ENCODE results near the gene CTSV.
"Not testable (repeated sequence)": the region's sequence is repeated elsewhere in the genome, so short reads cannot be mapped to it uniquely, and the experiment has no call there.

DNA sequence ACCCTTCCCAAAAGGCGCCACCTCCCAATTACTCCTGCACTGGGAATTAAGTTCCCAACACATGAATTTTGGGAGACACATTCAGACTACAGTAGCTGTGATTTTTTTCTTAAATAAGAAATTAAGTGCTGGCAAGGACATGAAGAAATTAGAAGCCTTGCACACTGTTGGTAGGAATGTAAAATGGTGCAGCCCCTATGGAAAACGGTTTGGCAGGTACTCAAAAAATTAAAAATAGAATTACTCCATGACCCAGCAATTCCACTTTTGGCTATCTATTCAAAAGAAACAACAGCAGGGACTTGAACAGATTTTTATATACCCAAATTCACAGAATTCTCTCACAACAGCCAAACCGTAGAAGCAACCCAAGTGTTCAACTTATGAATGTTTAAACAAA, 54.8 kb downstream of the CTSV start:
- TF ChIP-seq, protein P1, sequence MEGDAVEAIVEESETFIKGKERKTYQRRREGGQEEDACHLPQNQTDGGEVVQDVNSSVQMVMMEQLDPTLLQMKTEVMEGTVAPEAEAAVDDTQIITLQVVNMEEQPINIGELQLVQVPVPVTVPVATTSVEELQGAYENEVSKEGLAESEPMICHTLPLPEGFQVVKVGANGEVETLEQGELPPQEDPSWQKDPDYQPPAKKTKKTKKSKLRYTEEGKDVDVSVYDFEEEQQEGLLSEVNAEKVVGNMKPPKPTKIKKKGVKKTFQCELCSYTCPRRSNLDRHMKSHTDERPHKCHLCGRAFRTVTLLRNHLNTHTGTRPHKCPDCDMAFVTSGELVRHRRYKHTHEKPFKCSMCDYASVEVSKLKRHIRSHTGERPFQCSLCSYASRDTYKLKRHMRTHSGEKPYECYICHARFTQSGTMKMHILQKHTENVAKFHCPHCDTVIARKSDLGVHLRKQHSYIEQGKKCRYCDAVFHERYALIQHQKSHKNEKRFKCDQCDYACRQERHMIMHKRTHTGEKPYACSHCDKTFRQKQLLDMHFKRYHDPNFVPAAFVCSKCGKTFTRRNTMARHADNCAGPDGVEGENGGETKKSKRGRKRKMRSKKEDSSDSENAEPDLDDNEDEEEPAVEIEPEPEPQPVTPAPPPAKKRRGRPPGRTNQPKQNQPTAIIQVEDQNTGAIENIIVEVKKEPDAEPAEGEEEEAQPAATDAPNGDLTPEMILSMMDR (IDR thresholded peaks at IDR 0.05): not testable (repeated sequence)
- not testable (repeated sequence) for TF ChIP-seq POLR2AphosphoS5 (IDR thresholded peaks at IDR 0.05; ENCODE audit: low read depth, low read length); JUND (IDR thresholded peaks at IDR 0.05); RCOR1 (IDR thresholded peaks at IDR 0.05; ENCODE audit: low read length); RAD21 (IDR thresholded peaks at IDR 0.05; ENCODE audit: low read length); EP300 (IDR thresholded peaks at IDR 0.05; ENCODE audit: borderline replicate concordance in 1 of 2, low read depth in 1 of 2, low read length in 1 of 2); EZH2phosphoT487 (IDR thresholded peaks at IDR 0.05; ENCODE audit: borderline replicate concordance, low read depth)
- TF ChIP-seq, protein P2, sequence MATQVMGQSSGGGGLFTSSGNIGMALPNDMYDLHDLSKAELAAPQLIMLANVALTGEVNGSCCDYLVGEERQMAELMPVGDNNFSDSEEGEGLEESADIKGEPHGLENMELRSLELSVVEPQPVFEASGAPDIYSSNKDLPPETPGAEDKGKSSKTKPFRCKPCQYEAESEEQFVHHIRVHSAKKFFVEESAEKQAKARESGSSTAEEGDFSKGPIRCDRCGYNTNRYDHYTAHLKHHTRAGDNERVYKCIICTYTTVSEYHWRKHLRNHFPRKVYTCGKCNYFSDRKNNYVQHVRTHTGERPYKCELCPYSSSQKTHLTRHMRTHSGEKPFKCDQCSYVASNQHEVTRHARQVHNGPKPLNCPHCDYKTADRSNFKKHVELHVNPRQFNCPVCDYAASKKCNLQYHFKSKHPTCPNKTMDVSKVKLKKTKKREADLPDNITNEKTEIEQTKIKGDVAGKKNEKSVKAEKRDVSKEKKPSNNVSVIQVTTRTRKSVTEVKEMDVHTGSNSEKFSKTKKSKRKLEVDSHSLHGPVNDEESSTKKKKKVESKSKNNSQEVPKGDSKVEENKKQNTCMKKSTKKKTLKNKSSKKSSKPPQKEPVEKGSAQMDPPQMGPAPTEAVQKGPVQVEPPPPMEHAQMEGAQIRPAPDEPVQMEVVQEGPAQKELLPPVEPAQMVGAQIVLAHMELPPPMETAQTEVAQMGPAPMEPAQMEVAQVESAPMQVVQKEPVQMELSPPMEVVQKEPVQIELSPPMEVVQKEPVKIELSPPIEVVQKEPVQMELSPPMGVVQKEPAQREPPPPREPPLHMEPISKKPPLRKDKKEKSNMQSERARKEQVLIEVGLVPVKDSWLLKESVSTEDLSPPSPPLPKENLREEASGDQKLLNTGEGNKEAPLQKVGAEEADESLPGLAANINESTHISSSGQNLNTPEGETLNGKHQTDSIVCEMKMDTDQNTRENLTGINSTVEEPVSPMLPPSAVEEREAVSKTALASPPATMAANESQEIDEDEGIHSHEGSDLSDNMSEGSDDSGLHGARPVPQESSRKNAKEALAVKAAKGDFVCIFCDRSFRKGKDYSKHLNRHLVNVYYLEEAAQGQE (IDR thresholded peaks at IDR 0.05; ENCODE audit: low read depth, low read length): not testable (repeated sequence)
- TF ChIP-seq, protein P3, sequence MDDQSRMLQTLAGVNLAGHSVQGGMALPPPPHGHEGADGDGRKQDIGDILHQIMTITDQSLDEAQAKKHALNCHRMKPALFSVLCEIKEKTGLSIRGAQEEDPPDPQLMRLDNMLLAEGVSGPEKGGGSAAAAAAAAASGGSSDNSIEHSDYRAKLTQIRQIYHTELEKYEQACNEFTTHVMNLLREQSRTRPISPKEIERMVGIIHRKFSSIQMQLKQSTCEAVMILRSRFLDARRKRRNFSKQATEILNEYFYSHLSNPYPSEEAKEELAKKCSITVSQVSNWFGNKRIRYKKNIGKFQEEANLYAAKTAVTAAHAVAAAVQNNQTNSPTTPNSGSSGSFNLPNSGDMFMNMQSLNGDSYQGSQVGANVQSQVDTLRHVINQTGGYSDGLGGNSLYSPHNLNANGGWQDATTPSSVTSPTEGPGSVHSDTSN (IDR thresholded peaks at IDR 0.05): not testable (repeated sequence)
- TF ChIP-seq, protein P4, sequence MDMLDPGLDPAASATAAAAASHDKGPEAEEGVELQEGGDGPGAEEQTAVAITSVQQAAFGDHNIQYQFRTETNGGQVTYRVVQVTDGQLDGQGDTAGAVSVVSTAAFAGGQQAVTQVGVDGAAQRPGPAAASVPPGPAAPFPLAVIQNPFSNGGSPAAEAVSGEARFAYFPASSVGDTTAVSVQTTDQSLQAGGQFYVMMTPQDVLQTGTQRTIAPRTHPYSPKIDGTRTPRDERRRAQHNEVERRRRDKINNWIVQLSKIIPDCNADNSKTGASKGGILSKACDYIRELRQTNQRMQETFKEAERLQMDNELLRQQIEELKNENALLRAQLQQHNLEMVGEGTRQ (IDR thresholded peaks at IDR 0.05; ENCODE audit: borderline replicate concordance, low read depth, low read length): not testable (repeated sequence)
- TF ChIP-seq, protein P5, sequence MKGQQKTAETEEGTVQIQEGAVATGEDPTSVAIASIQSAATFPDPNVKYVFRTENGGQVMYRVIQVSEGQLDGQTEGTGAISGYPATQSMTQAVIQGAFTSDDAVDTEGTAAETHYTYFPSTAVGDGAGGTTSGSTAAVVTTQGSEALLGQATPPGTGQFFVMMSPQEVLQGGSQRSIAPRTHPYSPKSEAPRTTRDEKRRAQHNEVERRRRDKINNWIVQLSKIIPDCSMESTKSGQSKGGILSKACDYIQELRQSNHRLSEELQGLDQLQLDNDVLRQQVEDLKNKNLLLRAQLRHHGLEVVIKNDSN (IDR thresholded peaks at IDR 0.05; ENCODE audit: borderline replicate concordance, low read depth): not testable (repeated sequence)
- TF ChIP-seq, protein P6, sequence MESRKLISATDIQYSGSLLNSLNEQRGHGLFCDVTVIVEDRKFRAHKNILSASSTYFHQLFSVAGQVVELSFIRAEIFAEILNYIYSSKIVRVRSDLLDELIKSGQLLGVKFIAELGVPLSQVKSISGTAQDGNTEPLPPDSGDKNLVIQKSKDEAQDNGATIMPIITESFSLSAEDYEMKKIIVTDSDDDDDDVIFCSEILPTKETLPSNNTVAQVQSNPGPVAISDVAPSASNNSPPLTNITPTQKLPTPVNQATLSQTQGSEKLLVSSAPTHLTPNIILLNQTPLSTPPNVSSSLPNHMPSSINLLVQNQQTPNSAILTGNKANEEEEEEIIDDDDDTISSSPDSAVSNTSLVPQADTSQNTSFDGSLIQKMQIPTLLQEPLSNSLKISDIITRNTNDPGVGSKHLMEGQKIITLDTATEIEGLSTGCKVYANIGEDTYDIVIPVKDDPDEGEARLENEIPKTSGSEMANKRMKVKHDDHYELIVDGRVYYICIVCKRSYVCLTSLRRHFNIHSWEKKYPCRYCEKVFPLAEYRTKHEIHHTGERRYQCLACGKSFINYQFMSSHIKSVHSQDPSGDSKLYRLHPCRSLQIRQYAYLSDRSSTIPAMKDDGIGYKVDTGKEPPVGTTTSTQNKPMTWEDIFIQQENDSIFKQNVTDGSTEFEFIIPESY (IDR thresholded peaks at IDR 0.05; ENCODE audit: borderline replicate concordance, low read depth): not testable (repeated sequence)
- TF ChIP-seq, protein P7, sequence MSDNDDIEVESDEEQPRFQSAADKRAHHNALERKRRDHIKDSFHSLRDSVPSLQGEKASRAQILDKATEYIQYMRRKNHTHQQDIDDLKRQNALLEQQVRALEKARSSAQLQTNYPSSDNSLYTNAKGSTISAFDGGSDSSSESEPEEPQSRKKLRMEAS (IDR thresholded peaks at IDR 0.05; ENCODE audit: low read depth): not testable (repeated sequence)

Data from SK-N-SH (cell line).